Muscle layer of duodenum (tissue), 2 donors: ENCODE results near the gene SRC.

Experiments
- H3K27ac ChIP-seq: one replicate; pipeline ENCODE4 v1.7.0; 2013; ENCODE audit warnings: mild to moderate bottlenecking, low read length
- H3K27me3 ChIP-seq: one replicate; pipeline ENCODE4 v1.7.0; 2013; ENCODE audit warnings: low read depth, mild to moderate bottlenecking, control low read depth, low read length
- H3K36me3 ChIP-seq, 2 donors: one replicate each; pipeline ENCODE4 v1.7.0; 2013; ENCODE audit warnings: low read length in 2 of 2, control low read depth in 1 of 2, mild to moderate bottlenecking in 1 of 2; ENCODE audit not compliant: insufficient read depth in 2 of 2, control insufficient read depth in 1 of 2
- H3K4me1 ChIP-seq, 2 donors: one replicate each; pipeline ENCODE4 v1.7.0; 2013; ENCODE audit warnings: low read length in 2 of 2, mild to moderate bottlenecking in 2 of 2, control low read depth in 1 of 2, moderate library complexity in 1 of 2; ENCODE audit not compliant: insufficient read depth in 2 of 2, control insufficient read depth in 1 of 2
- H3K4me3 ChIP-seq, 2 donors: one replicate each; pipeline ENCODE4 v1.7.0; 2013; ENCODE audit warnings: low read length in 2 of 2, low read depth in 1 of 2, mild to moderate bottlenecking in 1 of 2
- H3K9me3 ChIP-seq, 2 donors: one replicate each; pipeline ENCODE4 v1.7.0; 2013; ENCODE audit warnings: low read length in 2 of 2, control low read depth in 1 of 2, mild to moderate bottlenecking in 1 of 2; ENCODE audit not compliant: control insufficient read depth in 1 of 2
- donor health status: healthy.

The SRC gene

GRCh38 chr20:37421988-37422387 is 76.0 kb downstream of the SRC start:
- H3K27me3 ChIP-seq, result no peaks in the 10 kb centered on the region
- H3K9me3 ChIP-seq, result no peaks in the 10 kb centered on the region
- no peaks in the 10 kb centered on the region for H3K4me1 ChIP-seq
- H3K4me3 ChIP-seq, result no peak overlapping the region
- H3K36me3 ChIP-seq, result no peaks in the 10 kb centered on the region
- no peak overlapping the region for H3K27ac ChIP-seq

- no peaks in the 10 kb centered on the region for H3K27me3 ChIP-seq
- H3K36me3 ChIP-seq, result no peaks in the 10 kb centered on the region
- no peak overlapping the region for H3K4me3 ChIP-seq
- H3K9me3 ChIP-seq, result no peaks in the 10 kb centered on the region
- H3K4me1 ChIP-seq, result no peaks in the 10 kb centered on the region
- no peak overlapping the region for H3K27ac ChIP-seq
Observed at GRCh38 chr20:37422791-37423286, 76.9 kb downstream of the SRC start.

- H3K27me3 ChIP-seq, result no peaks in the 10 kb centered on the region
- no peak overlapping the region for H3K4me3 ChIP-seq
- H3K4me1 ChIP-seq, result no peaks in the 10 kb centered on the region
- no peaks in the 10 kb centered on the region for H3K9me3 ChIP-seq
- H3K36me3 ChIP-seq, result no peaks in the 10 kb centered on the region
- H3K27ac ChIP-seq, result no peak overlapping the region
Observed at GRCh38 chr20:37423545-37423944, 77.6 kb downstream of the SRC start.

- no peaks in the 10 kb centered on the region for H3K4me1 ChIP-seq
- no peaks in the 10 kb centered on the region for H3K27me3 ChIP-seq
- H3K4me3 ChIP-seq, result no peak overlapping the region
- H3K9me3 ChIP-seq, result no peaks in the 10 kb centered on the region
- no peak overlapping the region for H3K27ac ChIP-seq
- H3K36me3 ChIP-seq, result no peaks in the 10 kb centered on the region
Observed at GRCh38 chr20:37424062-37424851, 78.3 kb downstream of the SRC start.

GRCh38 chr20:37425103-37425625 is 79.2 kb downstream of the SRC start:
- no peaks in the 10 kb centered on the region for H3K4me1 ChIP-seq
- no peaks in the 10 kb centered on the region for H3K27me3 ChIP-seq
- H3K27ac ChIP-seq, result no peak overlapping the region
- H3K36me3 ChIP-seq, result no peaks in the 10 kb centered on the region
- H3K9me3 ChIP-seq, result no peaks in the 10 kb centered on the region
- no peak overlapping the region for H3K4me3 ChIP-seq

- no peaks in the 10 kb centered on the region for H3K4me1 ChIP-seq
- no peak overlapping the region for H3K4me3 ChIP-seq
- peaks cover 4% of the 10 kb centered on the region for H3K27me3 ChIP-seq
- H3K9me3 ChIP-seq, result no peaks in the 10 kb centered on the region
- no peak overlapping the region for H3K27ac ChIP-seq
- H3K36me3 ChIP-seq, result no peaks in the 10 kb centered on the region
Observed at GRCh38 chr20:37426106-37426505, 80.2 kb downstream of the SRC start.

- no peaks in the 10 kb centered on the region for H3K9me3 ChIP-seq
- H3K4me3 ChIP-seq, result no peak overlapping the region
- no peaks in the 10 kb centered on the region for H3K4me1 ChIP-seq
- H3K27me3 ChIP-seq, result peaks cover 7% of the 10 kb centered on the region
- no peak overlapping the region for H3K27ac ChIP-seq
- H3K36me3 ChIP-seq, result no peaks in the 10 kb centered on the region
Observed at GRCh38 chr20:37426978-37427377, 81.0 kb downstream of the SRC start.

GRCh38 chr20:37430044-37430443 is 84.1 kb downstream of the SRC start:
- Histone ChIP-seq H3K27ac (no peak overlapping the region), H3K4me1 (no peaks in the 10 kb centered on the region), H3K4me3 (no peak overlapping the region), H3K36me3 (no peaks in the 10 kb centered on the region), H3K27me3 (peaks cover 7% of the 10 kb centered on the region), H3K9me3 (no peaks in the 10 kb centered on the region)

GRCh38 chr20:37430778-37431460 is 85.0 kb downstream of the SRC start:
- Histone ChIP-seq H3K27ac (no peak overlapping the region), H3K36me3 (no peaks in the 10 kb centered on the region), H3K27me3 (peaks cover 7% of the 10 kb centered on the region)

GRCh38 chr20:37431786-37432185 is 85.8 kb downstream of the SRC start:
- no peak overlapping the region for H3K4me3 ChIP-seq
- H3K4me1 ChIP-seq, result no peaks in the 10 kb centered on the region
- no peak overlapping the region for H3K27ac ChIP-seq
- H3K27me3 ChIP-seq, result peaks cover 7% of the 10 kb centered on the region
- H3K9me3 ChIP-seq, result no peaks in the 10 kb centered on the region
- no peaks in the 10 kb centered on the region for H3K36me3 ChIP-seq

More at GRCh38 chr20:37430778-37431460, 85.0 kb downstream of the SRC start:
- Histone ChIP-seq H3K4me3 (no peak overlapping the region), H3K4me1 (no peaks in the 10 kb centered on the region), H3K9me3 (no peaks in the 10 kb centered on the region)

- no peak overlapping the region for H3K4me3 ChIP-seq
- no peaks in the 10 kb centered on the region for H3K9me3 ChIP-seq
- H3K27ac ChIP-seq, result no peak overlapping the region
- H3K27me3 ChIP-seq, result peaks cover 7% of the 10 kb centered on the region
- no peaks in the 10 kb centered on the region for H3K36me3 ChIP-seq
- H3K4me1 ChIP-seq, result no peaks in the 10 kb centered on the region
Observed at GRCh38 chr20:37432606-37433005, 86.7 kb downstream of the SRC start.
